GM18498 (cell line): ENCODE measurements around the gene DNHD1.
A peak's percentile ranks its signal among the peaks of the same experiment; 100 is the strongest.
"Not testable (repeated sequence)": the region's sequence is repeated elsewhere in the genome, so short reads cannot be mapped to it uniquely, and the experiment has no call there.

Experiments
- ATAC-seq: cut with Tn5 transposase; IDR thresholded peaks from one replicate; pipeline ENCODE4 v1.9.1; 2021; ENCODE audit warnings: mild to moderate bottlenecking, moderate library complexity; ENCODE audit not compliant: unreplicated experiment

Gene DNHD1

DNA sequence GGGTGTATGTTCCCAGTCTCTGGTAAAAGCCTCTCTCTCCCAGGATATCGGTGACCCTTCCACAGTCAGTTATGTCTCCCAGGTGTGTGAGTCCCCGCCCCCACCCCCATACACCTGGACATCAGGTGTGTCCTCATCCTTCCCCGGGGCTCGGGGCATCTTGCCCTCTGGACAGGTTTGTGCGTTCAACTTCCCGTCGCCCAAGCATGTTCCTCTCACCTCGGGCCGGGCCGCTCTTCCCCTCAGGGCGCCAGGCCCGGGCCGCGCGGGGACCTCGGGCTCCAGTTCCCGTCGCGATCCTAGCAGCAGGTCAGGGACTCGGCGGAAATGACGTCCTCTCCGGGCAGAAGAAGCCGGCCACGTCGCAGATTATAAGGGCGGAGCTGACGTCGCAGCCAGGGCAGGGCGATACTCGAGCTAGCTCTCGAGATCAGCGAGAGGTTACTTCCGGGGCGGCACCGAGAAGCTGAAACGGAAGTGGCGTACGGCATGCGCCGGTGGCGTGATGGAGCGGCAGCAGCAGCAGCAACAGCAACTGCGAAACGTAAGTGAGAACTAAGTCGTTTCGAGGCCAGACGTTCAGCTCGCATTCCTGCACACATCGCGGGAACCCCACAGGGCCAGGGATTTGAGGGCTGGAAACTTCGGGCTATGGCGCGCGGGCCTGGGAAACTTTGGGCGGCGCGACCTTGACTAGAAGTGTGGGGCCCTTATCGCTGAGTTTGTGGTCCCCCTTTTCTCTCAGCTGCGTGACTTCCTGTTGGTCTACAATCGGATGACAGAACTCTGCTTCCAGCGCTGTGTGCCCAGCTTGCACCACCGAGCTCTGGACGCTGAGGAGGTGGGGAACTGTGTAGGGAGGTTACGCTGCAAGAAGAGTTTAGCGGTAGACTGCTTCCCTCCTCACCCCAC, 15.8 kb upstream of the DNHD1 start, which contains the start of the genes ARFIP2 and TIMM10B:
Gene ARFIP2 (minus strand): TSS at position 320 of the 912 bp plus-strand sequence. CDS start 910 bp downstream, outside the sequence.
Gene TIMM10B (plus strand): TSS at position 490 of the 912 bp plus-strand sequence. CDS start 16 bp downstream, at position 506.
- peak; percentile 99 for ATAC-seq

DNA sequence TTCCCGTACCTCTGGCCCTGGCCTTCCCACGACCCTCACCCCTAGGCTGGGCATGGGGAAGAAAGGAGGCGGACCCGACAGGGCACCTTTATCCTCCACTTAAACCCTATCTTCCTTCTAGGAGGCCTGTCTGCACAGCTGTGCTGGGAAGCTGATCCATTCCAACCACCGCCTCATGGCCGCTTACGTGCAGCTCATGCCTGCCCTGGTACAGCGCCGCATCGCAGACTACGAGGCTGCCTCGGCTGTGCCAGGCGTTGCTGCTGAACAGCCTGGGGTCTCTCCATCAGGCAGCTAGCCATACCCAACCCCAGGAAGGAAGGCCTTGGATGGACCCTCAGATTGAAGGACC, 15.2 kb upstream of the DNHD1 start:
- peak; percentile 1 for ATAC-seq

DNA sequence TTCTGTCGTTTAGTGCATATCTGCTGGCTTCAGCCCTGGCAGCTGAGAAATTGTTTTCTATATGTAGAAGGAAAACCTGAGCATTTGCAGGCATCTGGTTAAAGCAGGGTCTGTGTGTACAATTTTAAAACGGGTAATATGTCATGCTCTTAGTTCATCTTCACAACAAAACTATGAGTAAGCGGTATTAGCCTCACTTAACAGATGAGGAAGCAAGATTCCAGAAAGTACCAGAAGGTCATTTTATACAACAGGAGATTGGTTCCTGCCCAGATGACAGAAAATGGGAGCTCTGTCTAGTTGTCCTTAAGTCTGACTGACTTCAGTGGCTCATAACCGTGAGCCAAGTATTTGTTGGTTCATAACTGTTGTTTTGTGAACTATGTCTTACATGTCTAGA, 14.6 kb upstream of the DNHD1 start:
- ATAC-seq: no peak

DNA sequence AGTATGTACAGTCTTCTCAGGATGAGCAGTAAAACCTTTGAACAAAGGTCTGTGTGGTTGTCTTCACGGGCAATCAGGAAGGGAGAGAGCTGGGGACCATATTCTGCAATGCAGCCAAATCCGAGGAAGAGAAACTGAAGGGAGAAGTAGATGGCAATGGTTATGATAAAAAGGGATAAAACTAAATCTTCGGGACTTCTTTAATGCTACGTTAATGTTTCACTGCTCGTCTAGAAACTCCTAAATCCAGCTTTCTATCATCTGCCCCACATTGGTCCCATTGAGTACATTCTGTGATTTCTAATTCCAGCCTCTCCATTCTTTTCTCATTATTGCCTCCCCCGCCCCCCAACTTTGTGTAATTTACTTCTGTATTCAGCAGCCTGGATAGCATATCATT, 14.1 kb upstream of the DNHD1 start:
- no peak for ATAC-seq

DNA sequence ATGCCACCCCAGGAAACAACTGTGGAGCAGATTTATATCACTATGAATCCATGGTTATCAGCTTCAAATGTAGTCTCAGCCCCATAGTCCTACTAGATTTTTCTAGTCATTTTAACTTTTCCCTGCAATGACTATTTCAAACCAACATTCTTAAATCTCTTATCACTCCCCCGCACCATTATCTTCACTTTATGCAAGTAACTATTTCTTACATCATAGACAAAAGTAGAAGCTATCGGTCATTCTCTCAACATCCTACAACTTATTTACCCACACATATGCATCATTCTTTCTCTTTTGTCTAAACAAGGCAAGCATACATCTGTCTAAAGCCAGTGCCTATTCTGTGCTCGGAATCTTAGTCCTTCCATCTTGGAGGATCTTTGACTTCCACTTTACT, 11.4 kb upstream of the DNHD1 start:
- no peak for ATAC-seq

DNA sequence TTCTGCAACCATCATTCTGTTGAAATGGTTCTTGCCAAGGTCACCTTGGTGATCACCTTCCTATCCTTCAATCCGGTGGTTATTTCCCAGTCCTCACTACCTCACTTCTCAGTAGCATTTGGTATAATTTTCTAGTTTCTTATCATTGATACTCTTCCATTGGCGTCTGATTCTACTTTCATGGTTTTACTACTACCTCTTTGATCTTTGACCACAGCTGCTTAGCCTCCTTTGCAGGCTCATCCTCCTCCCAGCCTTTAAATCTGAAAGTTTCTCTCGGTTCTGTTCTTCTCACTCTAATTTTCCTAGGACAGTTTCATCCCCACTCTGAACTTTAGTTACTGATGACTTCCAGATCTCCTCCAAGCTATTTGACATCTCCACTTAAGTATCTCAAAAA, 10.8 kb upstream of the DNHD1 start:
- no peak for ATAC-seq

DNA sequence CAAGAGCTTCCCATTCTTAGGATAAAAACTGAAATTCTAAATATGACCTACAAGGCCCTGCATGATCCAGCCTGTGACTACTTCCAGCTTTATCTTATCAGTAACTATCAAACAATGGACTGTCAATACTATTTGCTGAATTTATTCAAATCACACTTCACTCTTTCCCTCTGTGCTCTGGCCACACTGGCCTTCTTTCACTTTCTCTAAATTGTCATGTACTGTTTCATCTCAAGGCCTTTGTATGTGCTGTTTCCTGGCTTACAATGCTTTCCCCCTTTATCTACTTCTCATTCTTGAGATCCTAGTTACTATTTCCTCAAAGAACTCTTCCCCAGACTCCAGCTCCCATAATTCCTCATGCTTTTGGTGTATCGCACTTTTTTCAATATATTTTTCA, 10.1 kb upstream of the DNHD1 start:
- ATAC-seq: no peak

DNA sequence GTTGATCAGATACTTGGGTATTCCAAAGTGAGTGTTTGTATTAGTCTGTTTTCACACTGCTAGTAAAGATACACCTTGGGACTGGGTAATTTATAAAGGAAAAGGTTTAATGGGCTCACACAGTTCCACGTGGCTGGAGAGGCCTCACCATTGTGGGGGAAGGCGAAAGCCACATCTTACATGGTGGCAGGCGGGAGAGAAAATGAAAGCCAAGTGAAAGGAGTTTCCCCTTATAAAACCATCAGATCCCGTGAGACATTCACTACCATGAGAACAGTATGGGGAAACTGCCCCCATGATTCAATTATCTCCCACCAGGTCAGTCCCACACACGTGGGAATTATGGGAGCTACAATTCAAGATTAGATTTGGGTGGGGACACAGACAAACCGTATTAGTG, 8.7 kb upstream of the DNHD1 start:
- no peak for ATAC-seq

DNA sequence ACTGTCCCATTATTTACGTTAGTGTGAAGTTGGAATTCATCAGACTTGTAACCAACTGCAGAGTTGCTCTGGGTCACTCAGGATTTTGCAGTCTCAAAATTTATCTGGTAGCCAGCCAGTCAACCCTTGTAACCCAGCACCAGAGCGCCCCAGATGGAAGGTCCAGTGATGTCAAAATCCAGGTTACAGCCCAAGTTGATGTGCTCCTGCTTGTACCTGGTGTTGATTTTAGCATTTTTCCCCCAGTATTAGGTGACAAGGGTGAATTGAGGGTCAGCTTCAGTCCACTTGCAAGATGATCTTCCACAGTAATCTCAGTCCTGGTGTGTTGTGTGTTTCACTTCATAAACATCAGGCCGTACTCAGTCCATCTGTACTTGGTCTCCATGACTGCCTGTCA, 8.3 kb upstream of the DNHD1 start:
- ATAC-seq: no peak

DNA sequence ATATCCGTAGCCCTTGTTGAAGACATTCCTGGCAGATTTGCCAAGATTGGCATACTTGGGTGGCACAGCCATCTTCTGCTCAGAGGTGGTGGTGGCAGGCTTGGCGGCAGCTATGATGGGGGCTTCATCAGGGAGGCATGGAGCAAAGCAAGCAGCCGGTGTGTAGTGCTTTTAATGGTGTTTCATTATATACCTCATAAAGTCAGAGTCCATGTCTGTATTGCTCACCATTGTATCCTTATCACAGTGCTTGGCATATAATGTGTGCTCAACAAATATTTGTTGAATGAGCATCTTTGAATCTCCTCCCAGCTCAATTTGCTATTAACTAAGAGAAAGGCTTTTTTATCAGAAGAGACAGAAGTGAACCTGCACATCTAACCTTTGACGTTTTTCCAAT, 7.8 kb upstream of the DNHD1 start:
- no peak for ATAC-seq

DNA sequence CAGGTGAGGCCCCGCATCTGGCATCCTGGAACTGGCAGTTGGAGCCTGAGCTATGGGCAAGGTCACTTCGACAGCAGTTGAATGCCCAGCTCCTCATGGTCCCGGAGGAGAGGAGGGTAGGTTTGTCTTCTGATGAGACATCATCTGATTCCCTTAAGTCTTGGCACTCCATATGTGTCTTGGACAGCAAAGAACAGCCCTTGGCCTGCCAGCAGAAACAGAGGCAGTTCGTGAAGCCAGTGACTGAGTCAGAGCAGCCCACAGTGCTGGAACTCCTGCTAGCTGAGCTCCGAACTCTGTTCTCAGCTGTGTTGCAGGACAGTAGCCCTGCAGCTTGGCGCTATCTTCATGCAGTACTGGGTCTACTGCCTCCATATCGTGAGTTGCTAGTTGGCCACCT, 1.0 kb downstream of the DNHD1 start:
- no peak for ATAC-seq

DNA sequence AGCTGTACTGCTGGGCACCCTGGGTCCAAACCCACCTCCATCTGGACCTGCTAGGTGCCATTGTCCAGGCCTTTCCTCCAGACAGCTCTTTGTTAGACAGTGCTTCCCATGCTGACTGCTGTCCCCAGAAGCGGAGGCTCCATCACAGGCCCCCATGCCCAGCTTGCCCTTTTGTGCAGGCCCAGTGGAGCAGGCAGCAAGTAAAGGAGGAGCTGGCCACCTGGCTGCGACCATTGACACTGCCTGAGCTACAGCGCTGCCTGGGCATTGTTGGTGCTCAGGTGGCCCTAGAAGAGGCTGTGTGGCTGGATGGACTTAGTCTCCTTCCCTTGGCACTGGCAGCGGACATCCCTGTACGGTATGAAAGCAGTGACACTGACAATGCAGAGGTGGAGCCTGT, 1.5 kb downstream of the DNHD1 start:
- no peak for ATAC-seq

DNA sequence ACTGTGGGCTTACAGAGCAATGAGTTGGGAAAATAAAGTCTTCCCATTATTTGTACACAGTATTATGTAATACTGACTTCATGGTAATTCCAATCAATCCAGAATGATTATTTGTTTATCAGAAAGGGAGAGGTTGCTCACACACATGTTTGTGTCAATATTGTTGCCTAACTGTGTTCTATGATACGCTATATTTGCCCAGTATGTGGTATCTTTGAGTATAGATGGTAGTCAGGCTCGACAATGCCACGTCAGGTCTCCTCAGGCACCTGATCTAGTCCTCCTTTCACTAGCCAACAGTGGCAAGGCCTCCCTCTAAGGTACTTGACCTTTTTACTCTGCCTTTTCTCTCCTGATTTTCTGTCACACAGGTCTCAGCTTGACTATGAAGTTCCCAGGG, 5.3 kb downstream of the DNHD1 start:
- ATAC-seq: no peak

DNA sequence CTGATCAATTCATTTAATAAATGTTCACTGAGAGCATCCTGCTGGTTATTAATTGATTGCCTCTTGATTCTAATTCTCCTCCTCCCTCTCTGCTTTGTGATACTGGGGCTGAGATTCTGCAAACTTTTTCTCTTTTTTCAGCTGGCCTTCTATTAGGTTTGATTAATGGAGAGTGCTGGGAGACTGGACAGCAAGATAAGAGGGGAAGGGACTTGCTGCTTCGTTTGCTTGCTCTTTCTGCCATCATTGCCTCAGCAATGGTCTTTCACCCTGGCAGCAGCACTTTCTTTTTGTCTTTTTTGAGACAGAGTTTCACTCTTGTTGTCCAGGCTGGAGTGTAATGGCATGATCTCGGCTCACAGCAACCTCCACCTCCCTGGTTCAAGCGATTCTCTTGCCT, 7.1 kb downstream of the DNHD1 start:
- ATAC-seq: no peak

DNA sequence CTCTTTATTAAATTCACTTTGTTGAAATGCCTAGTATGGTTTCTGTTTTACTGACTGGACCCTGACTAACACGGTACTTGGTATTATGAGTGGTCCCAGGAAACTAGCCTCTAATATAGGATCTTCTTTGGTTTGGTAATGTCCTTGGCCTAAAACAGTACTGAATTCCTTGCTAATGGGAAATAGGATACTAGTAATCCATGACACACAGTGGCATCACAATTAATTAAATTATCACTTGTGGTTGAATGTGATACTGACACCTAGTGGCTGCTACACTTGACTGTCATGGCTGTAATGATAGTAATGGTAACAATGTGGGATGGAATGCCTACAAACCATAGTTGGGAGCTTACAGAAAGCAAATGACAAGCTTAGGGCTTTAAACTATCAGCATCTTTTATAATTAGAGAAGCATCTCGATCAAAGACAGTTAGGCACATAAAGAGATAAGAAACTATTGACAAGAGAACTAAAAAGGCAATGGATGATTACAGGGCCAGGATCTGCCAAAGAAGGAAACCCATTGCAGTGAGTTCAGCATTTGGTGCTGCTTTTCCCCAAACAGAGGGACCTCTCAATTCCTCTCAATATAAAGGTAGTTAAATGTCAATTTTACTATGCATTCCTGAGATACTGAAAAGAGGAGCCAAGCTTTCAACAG, 8.6 kb downstream of the DNHD1 start:
- ATAC-seq: no peak

DNA sequence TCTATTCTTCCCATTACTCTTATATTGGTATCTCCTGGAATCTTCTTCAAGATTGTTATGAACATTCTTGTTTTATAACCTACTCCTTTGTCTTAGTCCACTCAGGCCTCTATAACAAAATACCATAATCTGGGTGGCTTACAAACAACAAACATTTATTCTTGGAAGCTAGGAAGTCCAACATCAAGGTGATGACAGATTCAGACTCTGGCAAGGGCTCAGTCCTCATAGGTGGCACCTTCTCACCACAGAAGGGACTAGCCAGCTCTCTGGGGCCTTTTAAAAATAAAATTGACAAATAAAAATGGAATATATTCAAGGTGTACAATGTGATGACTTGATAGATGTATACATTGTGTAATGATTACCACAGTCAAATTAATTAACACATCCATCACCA, 19.8 kb downstream of the DNHD1 start:
- ATAC-seq: no peak

DNA sequence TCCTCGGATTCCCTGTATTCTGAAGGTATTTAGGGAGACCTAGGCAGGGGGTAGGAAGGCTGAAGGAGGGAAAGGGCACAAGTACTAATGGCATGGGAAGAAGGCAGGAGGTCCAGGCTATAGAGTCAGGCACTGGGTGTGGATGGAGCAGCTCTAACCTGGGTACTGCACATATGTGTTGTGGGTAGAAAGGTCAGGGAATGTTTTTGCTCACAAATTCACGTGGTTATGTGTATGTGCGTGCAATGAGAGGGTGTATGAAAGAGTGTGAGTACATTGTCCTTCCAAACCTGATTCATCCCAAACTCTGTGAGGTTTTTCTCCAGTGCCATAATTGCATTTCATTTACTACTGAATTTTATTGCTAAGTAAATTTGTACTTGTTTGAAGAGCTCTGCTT, 23.2 kb downstream of the DNHD1 start:
- no peak for ATAC-seq

DNA sequence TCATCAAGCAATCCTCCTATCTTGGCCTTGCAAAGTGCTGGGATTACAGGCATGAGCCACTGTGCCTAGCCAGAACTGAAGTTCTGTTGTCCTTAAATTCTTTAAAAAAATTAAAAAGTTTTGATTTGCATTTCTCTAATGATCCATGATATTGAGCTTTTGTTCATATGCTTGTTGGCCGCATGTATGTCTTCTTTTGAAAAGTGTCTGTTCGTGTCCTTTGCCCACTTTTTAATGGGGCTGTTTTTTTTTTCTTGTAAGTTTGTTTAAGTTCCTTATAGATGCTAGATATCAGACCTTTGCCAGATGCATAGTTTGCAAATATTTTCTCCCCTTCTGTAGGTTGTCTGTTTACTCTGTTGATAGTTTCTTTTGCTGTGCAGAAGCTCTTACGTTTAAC, 24.9 kb downstream of the DNHD1 start:
- ATAC-seq: not testable (repeated sequence)

DNA sequence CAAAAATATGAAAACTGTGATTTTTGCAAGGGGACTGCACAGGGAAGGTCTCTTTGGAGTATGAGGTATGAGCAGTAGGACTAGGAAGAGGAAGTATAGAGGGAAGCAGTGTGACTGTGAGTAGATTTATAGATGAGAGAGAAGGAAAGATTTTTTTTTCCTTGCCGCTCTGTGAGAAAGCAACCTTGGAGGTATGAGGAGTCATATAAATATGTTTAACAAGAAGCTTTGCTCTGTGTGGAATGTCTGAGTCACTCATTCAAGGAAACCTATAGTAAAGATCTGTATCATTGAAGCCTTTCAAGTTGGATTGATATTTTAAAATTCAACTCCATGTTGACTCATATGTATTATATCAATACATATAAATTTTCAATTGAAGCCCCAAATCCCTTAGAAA, 26.2 kb downstream of the DNHD1 start:
- ATAC-seq: no peak

DNA sequence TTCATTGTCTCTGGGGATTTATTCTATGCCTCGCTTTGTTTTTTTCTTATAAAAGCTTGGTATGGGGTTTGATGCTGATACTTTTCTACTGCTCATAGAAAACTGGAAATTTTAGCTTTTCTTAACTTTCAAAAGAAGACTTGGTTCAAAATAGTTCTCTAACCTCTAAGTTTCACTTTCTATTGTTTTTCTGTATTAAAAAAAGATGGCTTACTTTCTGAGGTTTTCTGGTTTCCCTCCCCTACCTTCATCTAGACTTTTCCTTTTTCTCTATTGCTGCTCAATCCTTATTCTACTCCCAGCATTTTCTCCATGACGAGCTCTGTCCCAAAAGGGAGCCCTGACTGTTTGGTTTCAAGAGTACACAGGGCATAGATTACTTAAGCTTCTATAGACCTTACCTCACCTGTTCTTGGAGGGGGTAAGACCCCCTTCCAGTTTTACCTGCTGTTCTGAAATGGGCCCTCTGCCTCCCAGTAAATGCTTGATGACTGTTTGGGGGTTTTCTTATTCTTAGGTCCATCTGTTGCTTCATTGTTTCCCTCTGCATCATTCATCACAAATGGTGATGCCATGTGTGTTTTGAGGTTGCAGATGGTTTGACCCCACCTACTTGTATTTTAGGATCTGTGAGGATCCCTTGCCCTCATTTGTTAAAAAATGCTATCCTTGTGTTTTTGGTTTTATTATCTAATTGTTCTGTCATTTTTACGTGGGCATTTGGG, 29.5 kb downstream of the DNHD1 start:
- ATAC-seq: peak; percentile 70

DNA sequence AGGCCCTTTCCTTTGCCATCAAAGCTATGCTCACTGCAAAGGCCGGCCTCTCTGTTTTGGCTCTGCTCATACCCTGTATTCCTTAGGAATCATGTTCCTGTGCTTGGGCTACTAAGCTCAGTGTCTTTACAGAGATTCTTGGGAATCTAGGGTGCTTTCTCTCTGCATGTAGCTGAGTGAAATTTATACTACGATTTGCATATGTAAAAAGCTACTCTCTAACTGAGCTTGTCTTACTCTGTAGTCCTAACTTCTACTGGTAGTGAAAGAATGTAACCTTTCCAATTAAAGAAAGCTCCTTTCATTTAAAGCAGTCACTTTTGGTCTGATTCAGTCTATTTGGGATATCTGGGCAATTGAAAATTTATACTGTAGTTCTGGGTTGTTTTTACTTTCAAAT, 32.2 kb downstream of the DNHD1 start:
- no peak for ATAC-seq

DNA sequence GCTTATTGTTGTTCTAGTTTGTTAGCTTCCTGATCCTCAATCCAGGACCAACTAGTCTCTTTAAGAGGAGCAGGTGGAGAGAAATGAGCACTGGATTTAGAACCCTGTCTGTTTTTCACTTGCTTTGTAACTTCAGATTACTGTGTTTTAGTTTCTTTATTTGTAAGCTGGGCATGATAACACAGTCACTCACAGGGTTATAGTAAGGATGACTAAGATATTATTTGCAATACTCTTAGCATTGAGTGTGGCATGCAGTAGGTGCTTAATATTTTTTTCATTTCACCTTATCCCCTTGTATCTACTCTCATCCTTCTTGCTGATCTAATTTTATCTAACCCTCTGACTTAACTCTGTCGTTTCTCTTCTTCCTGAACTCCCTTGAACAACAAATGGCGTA, 33.8 kb downstream of the DNHD1 start:
- no peak for ATAC-seq
